Measurements from ENCODE around the gene AOC3.

The AOC3 gene

GRCh38 chr17:42850954-42851353, at the start of gene AOC3:
AOC3 (plus strand) TSS chr17:42851199; CDS start chr17:42851344, 145 bp downstream.
- no peaks in the 10 kb centered on the region for H3K9me3 Mint-ChIP-seq (ENCODE audit: low read depth)
- H3K4me3 Mint-ChIP-seq = no peak within 1 kb of the TSS
- H3K4me1 Mint-ChIP-seq (ENCODE audit: low read depth) = peaks cover 8% of the 10 kb centered on the region
- no peak within 1 kb of the TSS for H3K27ac Mint-ChIP-seq
- H3K27me3 Mint-ChIP-seq = no peaks in the 10 kb centered on the region
- no peaks in the 10 kb centered on the region for H3K36me3 Mint-ChIP-seq

- peaks cover 2% of the 10 kb centered on the region for H3K36me3 Mint-ChIP-seq
- no peak overlapping the region for H3K4me3 Mint-ChIP-seq
- H3K27ac Mint-ChIP-seq = no peak overlapping the region
- no peaks in the 10 kb centered on the region for H3K9me3 Mint-ChIP-seq (ENCODE audit: low read depth)
- H3K4me1 Mint-ChIP-seq (ENCODE audit: low read depth) = peaks cover 4% of the 10 kb centered on the region
- H3K27me3 Mint-ChIP-seq = no peaks in the 10 kb centered on the region
Measured at GRCh38 chr17:42803074-42803883, 47.7 kb upstream of the AOC3 start.

GRCh38 chr17:42804918-42805367, 46.1 kb upstream of the AOC3 start:
- Mint-ChIP-seq H3K36me3 (peaks cover 6% of the 10 kb centered on the region), H3K27ac (no peak overlapping the region), H3K4me1 (ENCODE audit: low read depth) (no peaks in the 10 kb centered on the region), H3K4me3 (no peak overlapping the region), H3K9me3 (ENCODE audit: low read depth) (no peaks in the 10 kb centered on the region), H3K27me3 (no peaks in the 10 kb centered on the region)

GRCh38 chr17:42806249-42806648, 44.8 kb upstream of the AOC3 start:
- Mint-ChIP-seq H3K27me3 (no peaks in the 10 kb centered on the region), H3K36me3 (peaks cover 11% of the 10 kb centered on the region), H3K4me1 (ENCODE audit: low read depth) (no peaks in the 10 kb centered on the region), H3K9me3 (ENCODE audit: low read depth) (no peaks in the 10 kb centered on the region), H3K4me3 (no peak overlapping the region), H3K27ac (no peak overlapping the region)

- Mint-ChIP-seq H3K9me3 (ENCODE audit: low read depth) (no peaks in the 10 kb centered on the region), H3K4me3 (no peak overlapping the region), H3K36me3 (peaks cover 13% of the 10 kb centered on the region), H3K27me3 (no peaks in the 10 kb centered on the region), H3K4me1 (ENCODE audit: low read depth) (no peaks in the 10 kb centered on the region), H3K27ac (no peak overlapping the region)
Measured at GRCh38 chr17:42809250-42809649, 41.7 kb upstream of the AOC3 start.

GRCh38 chr17:42814633-42815399, 36.2 kb upstream of the AOC3 start:
- peaks cover 5% of the 10 kb centered on the region for H3K4me1 Mint-ChIP-seq (ENCODE audit: low read depth)
- no peaks in the 10 kb centered on the region for H3K27me3 Mint-ChIP-seq
- no peak overlapping the region for H3K4me3 Mint-ChIP-seq
- no peak overlapping the region for H3K27ac Mint-ChIP-seq
- peaks cover 9% of the 10 kb centered on the region for H3K36me3 Mint-ChIP-seq
- no peaks in the 10 kb centered on the region for H3K9me3 Mint-ChIP-seq (ENCODE audit: low read depth)

- no peak overlapping the region for H3K27ac Mint-ChIP-seq
- peaks cover 22% of the 10 kb centered on the region for H3K4me1 Mint-ChIP-seq (ENCODE audit: low read depth)
- no peaks in the 10 kb centered on the region for H3K9me3 Mint-ChIP-seq (ENCODE audit: low read depth)
- H3K27me3 Mint-ChIP-seq = no peaks in the 10 kb centered on the region
- no peak overlapping the region for H3K4me3 Mint-ChIP-seq
- H3K36me3 Mint-ChIP-seq = peaks cover 10% of the 10 kb centered on the region
Measured at GRCh38 chr17:42817866-42818265, 33.1 kb upstream of the AOC3 start.

GRCh38 chr17:42818379-42818778, 32.6 kb upstream of the AOC3 start:
- peaks cover 10% of the 10 kb centered on the region for H3K36me3 Mint-ChIP-seq

GRCh38 chr17:42819939-42820535, 31.0 kb upstream of the AOC3 start:
- peaks cover 5% of the 10 kb centered on the region for H3K36me3 Mint-ChIP-seq
- H3K27me3 Mint-ChIP-seq = no peaks in the 10 kb centered on the region
- H3K4me3 Mint-ChIP-seq = no peak overlapping the region
- peak overlapping the region; percentile 52 for H3K27ac Mint-ChIP-seq
- H3K4me1 Mint-ChIP-seq (ENCODE audit: low read depth) = peaks cover 32% of the 10 kb centered on the region
- no peaks in the 10 kb centered on the region for H3K9me3 Mint-ChIP-seq (ENCODE audit: low read depth)

More at GRCh38 chr17:42818379-42818778, 32.6 kb upstream of the AOC3 start:
- H3K27me3 Mint-ChIP-seq = no peaks in the 10 kb centered on the region
- peaks cover 23% of the 10 kb centered on the region for H3K4me1 Mint-ChIP-seq (ENCODE audit: low read depth)
- no peak overlapping the region for H3K4me3 Mint-ChIP-seq
- H3K27ac Mint-ChIP-seq = no peak overlapping the region
- no peaks in the 10 kb centered on the region for H3K9me3 Mint-ChIP-seq (ENCODE audit: low read depth)

- Mint-ChIP-seq H3K36me3 (peaks cover 5% of the 10 kb centered on the region), H3K4me1 (ENCODE audit: low read depth) (peaks cover 30% of the 10 kb centered on the region)
Measured at GRCh38 chr17:42821176-42821575, 29.8 kb upstream of the AOC3 start.

GRCh38 chr17:42827472-42827871, 23.5 kb upstream of the AOC3 start:
- Mint-ChIP-seq H3K4me3 (no peak overlapping the region), H3K9me3 (ENCODE audit: low read depth) (no peaks in the 10 kb centered on the region), H3K36me3 (no peaks in the 10 kb centered on the region)

More at GRCh38 chr17:42821176-42821575, 29.8 kb upstream of the AOC3 start:
- Mint-ChIP-seq H3K27ac (no peak overlapping the region), H3K27me3 (no peaks in the 10 kb centered on the region), H3K9me3 (ENCODE audit: low read depth) (no peaks in the 10 kb centered on the region), H3K4me3 (peak overlapping the region; percentile 72)

GRCh38 chr17:42830971-42831370, 20.0 kb upstream of the AOC3 start:
- Mint-ChIP-seq H3K27me3 (no peaks in the 10 kb centered on the region), H3K36me3 (no peaks in the 10 kb centered on the region), H3K4me1 (ENCODE audit: low read depth) (peaks cover 19% of the 10 kb centered on the region), H3K4me3 (no peak overlapping the region), H3K9me3 (ENCODE audit: low read depth) (no peaks in the 10 kb centered on the region), H3K27ac (no peak overlapping the region)

More at GRCh38 chr17:42827472-42827871, 23.5 kb upstream of the AOC3 start:
- peaks cover 18% of the 10 kb centered on the region for H3K4me1 Mint-ChIP-seq (ENCODE audit: low read depth)
- H3K27ac Mint-ChIP-seq = no peak overlapping the region
- H3K27me3 Mint-ChIP-seq = no peaks in the 10 kb centered on the region

GRCh38 chr17:42832213-42832933, 18.6 kb upstream of the AOC3 start:
- no peaks in the 10 kb centered on the region for H3K9me3 Mint-ChIP-seq (ENCODE audit: low read depth)
- peak overlapping the region; percentile 87 for H3K4me3 Mint-ChIP-seq
- no peaks in the 10 kb centered on the region for H3K36me3 Mint-ChIP-seq
- H3K4me1 Mint-ChIP-seq (ENCODE audit: low read depth) = peaks cover 22% of the 10 kb centered on the region
- H3K27ac Mint-ChIP-seq = peak overlapping the region; percentile 98
- H3K27me3 Mint-ChIP-seq = no peaks in the 10 kb centered on the region

- H3K36me3 Mint-ChIP-seq = peaks cover 3% of the 10 kb centered on the region
- H3K4me1 Mint-ChIP-seq (ENCODE audit: low read depth) = peaks cover 24% of the 10 kb centered on the region
- H3K27ac Mint-ChIP-seq = peak within 1 kb of the TSS; percentile 98
- peak within 1 kb of the TSS; percentile 87 for H3K4me3 Mint-ChIP-seq
- no peaks in the 10 kb centered on the region for H3K27me3 Mint-ChIP-seq
- H3K9me3 Mint-ChIP-seq (ENCODE audit: low read depth) = no peaks in the 10 kb centered on the region
Measured at GRCh38 chr17:42832934-42833766, 17.8 kb upstream of the AOC3 start, which contains the start of gene PSME3. PSME3 (plus strand) TSS chr17:42833397; CDS start chr17:42833632, 235 bp downstream.

Data from activated naive CD8-positive, alpha-beta T cell (primary cell).